CD4-positive, alpha-beta T cell treated with Interleukin-21 for 1 hour (primary cell): ENCODE data around the gene POMT1.

Experiments used
- DNase-seq: peaks from one replicate; pipeline ENCODE4 v3.0.0-alpha.2; 2020

POMT1 gene

GRCh38 chr9:131476777-131477345 is 25.9 kb upstream of the POMT1 start:
- no peak for DNase-seq

GRCh38 chr9:131477367-131477766 is 25.4 kb upstream of the POMT1 start:
- no peak for DNase-seq

GRCh38 chr9:131477816-131478419 is 24.8 kb upstream of the POMT1 start:
- DNase-seq: no peak

- DNase-seq: peak; percentile 65
These were observed 24.3 kb upstream of the POMT1 start for GRCh38 chr9:131478421-131478868.

- DNase-seq: no peak
These were observed 23.8 kb upstream of the POMT1 start for GRCh38 chr9:131478911-131479310.

- DNase-seq: no peak
These were observed 22.5 kb upstream of the POMT1 start for GRCh38 chr9:131480258-131480657.

- DNase-seq: no peak
These were observed 21.0 kb upstream of the POMT1 start for GRCh38 chr9:131481441-131482342.

- no peak for DNase-seq
These were observed 20.2 kb upstream of the POMT1 start for GRCh38 chr9:131482343-131483006.

GRCh38 chr9:131483319-131484050 is 19.2 kb upstream of the POMT1 start:
- no peak for DNase-seq

GRCh38 chr9:131484051-131484445 is 18.7 kb upstream of the POMT1 start:
- DNase-seq: no peak

- no peak for DNase-seq
These were observed 18.0 kb upstream of the POMT1 start for GRCh38 chr9:131484560-131485185.

GRCh38 chr9:131485206-131485605 is 17.5 kb upstream of the POMT1 start:
- no peak for DNase-seq

GRCh38 chr9:131485728-131486422 is 16.8 kb upstream of the POMT1 start:
- DNase-seq: no peak

- no peak for DNase-seq
These were observed 15.7 kb upstream of the POMT1 start for GRCh38 chr9:131487001-131487400.

GRCh38 chr9:131487621-131488031 is 15.1 kb upstream of the POMT1 start:
- DNase-seq: no peak

- no peak for DNase-seq
These were observed 12.2 kb upstream of the POMT1 start for GRCh38 chr9:131490514-131490913.

- DNase-seq: no peak
These were observed 11.6 kb upstream of the POMT1 start for GRCh38 chr9:131491001-131491710.

GRCh38 chr9:131492070-131492469 is 10.6 kb upstream of the POMT1 start:
- no peak for DNase-seq

GRCh38 chr9:131494296-131494870 is 8.3 kb upstream of the POMT1 start:
- DNase-seq: no peak

- no peak for DNase-seq
These were observed 6.9 kb upstream of the POMT1 start for GRCh38 chr9:131495785-131496184.
